Measurements from ENCODE around the gene DDR2.

Gene DDR2

DNA sequence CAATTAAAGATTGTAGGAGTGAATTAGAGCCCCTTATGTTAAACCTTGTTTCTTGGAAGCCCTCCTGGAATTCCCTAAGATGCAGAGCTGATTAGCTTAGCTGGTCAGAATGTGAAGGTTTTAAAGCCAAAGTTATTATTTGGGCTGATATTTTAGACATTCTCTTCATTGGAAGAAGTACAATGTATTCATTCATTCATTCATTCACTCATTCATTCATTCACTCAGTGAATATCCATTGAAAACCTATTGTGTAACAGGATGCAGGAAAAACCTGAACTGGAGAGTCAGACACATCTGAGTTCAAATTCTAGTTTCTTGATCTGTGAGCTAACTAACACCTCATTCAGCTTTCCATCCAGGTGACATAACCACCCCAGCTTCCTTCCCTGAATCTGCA is 29.7 kb downstream of the DDR2 start:
- no peak overlapping the region for H3K4me3 ChIP-seq (ENCODE audit: low read depth, low read length)
- no peak for DNase-seq (ENCODE audit: low read depth)
- TF ChIP-seq, protein P1, sequence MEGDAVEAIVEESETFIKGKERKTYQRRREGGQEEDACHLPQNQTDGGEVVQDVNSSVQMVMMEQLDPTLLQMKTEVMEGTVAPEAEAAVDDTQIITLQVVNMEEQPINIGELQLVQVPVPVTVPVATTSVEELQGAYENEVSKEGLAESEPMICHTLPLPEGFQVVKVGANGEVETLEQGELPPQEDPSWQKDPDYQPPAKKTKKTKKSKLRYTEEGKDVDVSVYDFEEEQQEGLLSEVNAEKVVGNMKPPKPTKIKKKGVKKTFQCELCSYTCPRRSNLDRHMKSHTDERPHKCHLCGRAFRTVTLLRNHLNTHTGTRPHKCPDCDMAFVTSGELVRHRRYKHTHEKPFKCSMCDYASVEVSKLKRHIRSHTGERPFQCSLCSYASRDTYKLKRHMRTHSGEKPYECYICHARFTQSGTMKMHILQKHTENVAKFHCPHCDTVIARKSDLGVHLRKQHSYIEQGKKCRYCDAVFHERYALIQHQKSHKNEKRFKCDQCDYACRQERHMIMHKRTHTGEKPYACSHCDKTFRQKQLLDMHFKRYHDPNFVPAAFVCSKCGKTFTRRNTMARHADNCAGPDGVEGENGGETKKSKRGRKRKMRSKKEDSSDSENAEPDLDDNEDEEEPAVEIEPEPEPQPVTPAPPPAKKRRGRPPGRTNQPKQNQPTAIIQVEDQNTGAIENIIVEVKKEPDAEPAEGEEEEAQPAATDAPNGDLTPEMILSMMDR (conservative IDR thresholded peaks at IDR 0.05; ENCODE audit: low read depth, low read length), result no peak

DNA sequence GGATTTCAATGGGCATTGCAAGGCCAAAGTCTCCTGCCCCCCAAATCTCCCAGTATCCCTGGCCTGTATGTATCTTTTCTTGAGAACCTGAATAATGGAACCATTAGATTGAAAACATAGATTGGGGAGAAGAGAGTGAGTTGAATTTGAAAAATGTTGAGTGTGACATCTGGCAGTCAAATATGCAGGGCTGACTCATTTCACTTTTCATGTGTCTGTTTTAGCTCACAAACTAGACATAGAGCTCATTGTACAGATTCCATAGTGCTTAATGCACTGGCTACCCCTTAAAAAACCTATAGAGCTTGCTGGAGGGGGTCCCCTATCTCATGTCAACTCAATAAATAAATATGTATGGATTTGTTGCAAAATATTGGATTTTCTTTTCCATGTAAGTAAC is 30.8 kb downstream of the DDR2 start:
- peak; percentile 39 for DNase-seq (ENCODE audit: low read depth)
- no peak overlapping the region for H3K4me3 ChIP-seq (ENCODE audit: low read depth, low read length)
- TF ChIP-seq, protein P1 (conservative IDR thresholded peaks at IDR 0.05; ENCODE audit: low read depth, low read length), result no peak

DNA sequence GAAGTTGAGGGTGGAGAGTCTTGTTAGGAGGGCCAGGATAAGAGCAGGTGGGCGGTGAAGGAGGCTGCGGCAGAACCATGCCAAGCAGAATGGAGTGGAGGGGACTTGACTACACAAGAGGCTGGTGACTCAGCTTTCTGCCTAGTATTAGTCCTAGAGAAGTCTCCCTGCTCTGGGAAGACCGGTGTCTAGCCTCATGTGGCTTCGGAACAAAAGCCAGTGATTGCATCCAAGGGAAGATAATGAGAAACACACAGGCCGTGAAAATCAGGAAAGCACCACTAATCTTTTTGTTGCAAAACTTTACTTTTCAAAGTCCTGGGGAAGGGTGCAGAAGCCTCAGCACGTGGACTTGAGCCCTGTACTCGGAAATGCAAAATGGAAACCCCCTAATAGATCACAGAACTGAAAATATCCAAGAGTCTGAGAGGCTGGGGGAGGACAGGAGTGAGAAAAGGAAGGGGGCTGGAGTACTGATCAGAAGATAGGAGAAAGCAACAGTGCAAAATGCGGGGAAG is 31.4 kb downstream of the DDR2 start:
- peak; percentile 64 for DNase-seq (ENCODE audit: low read depth)
- TF ChIP-seq, protein P1 (conservative IDR thresholded peaks at IDR 0.05; ENCODE audit: low read depth, low read length), result no peak
- no peak overlapping the region for H3K4me3 ChIP-seq (ENCODE audit: low read depth, low read length)

DNA sequence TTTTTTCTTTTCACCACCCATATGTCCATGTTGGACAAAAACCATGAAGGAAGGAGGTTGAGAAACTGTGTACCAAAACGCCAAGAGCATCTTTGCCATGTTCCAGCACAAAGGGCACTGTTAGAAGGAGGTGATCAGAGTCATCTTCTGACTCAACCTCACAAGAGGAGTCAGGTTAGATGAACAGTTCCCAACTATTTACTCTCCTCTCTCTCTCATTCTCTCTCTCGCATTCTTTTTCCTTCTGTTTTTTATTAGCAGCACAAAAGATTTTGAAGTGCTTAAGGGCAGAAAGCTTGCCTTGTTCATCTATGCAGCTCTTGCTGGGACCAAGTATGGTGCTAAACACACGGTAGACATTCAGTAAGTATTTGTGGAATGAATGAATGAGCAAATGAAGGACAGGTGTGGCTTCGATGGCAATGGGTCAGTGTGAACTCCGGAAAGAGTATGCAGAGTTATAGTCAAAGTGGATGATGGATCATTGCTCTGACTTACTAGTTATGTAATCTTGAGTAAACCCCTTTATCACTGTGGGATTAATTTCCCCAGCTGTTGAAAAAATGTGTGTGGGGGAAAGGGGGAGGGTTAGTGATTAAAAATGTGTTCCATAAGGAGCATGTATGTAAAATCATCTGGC is 33.9 kb downstream of the DDR2 start:
- DNase-seq (ENCODE audit: low read depth), result no peak
- TF ChIP-seq, protein P1 (conservative IDR thresholded peaks at IDR 0.05; ENCODE audit: low read depth, low read length), result no peak
- H3K4me3 ChIP-seq (ENCODE audit: low read depth, low read length), result no peak overlapping the region

DNA sequence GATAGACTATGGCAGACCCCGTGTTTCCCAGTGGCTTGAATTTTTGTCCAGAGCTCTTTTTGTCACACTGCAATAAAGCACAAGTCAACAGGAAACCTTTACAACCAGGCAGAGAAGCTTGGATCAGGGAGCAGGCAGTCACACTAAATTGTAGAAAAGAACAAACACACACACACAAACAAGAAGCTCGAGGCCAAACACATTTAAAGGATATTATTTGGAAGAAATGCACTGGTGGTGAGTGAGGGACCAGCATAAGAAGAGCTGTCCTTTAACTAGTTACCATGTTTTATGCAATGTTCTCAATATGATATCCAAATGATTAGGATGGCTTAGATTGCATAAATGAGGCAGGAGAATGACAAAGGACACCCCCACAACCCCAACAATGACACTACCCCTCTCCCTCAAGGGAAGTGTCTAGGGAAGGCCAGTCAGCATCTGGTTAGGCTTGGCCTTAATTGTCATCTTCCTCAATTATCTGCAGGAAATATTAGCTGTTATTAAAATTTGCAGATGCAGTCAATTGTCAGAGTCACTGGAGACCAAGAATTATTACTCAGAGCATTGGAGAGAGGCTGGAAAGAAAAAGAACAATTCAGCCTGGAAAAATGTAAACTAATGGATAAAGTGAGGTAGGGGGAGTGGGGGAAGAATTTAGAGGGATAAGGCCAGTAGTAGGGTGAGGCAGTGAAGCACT is 35.3 kb downstream of the DDR2 start:
- DNase-seq (ENCODE audit: low read depth), result no peak
- no peak overlapping the region for H3K4me3 ChIP-seq (ENCODE audit: low read depth, low read length)
- TF ChIP-seq, protein P1 (conservative IDR thresholded peaks at IDR 0.05; ENCODE audit: low read depth, low read length), result no peak

DNA sequence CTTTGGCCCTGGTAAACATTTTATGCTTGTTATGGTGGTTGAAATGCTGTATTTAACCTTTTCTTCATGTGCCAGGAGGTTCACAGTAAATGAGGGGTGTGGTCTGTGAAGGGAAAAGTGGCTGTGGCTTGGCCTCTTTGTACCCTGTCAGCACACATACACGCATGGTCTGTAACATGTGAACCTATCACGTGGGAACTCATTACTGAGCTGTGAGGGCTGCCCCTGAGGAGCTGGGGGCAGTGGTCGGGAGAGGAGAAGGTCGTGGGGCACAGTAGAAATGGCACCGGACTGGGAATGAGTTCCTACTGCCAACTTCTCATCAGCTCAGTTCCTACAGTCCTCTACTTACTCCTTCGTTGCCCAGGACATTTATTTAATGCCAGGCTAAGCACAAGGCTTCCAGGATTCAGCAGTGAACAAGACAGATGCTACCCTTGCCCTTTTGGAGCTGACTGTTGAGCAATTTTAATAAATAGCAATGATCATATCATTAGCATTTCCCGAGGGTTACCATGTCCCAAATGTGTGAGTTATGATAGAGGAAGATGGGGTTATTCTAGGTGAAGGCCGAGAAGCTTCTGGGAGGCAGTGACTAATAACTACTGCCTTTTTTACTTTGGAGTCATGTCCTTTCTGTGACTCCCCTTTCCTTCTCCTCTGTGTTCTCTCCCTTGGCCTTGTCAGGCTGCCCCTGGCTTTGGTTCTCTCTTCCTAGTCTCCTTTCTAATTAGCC is 38.8 kb downstream of the DDR2 start:
- no peak overlapping the region for H3K4me3 ChIP-seq (ENCODE audit: low read depth, low read length)
- peak; percentile 61 for DNase-seq (ENCODE audit: low read depth)
- TF ChIP-seq, protein P1 (conservative IDR thresholded peaks at IDR 0.05; ENCODE audit: low read depth, low read length), result no peak

Measured in choroid plexus epithelial cell (primary cell).